ENCODE results near the gene FAM237B. TPM values are rescaled to one million over a fixed set of nuclear protein-coding genes. Genes with fewer than 3 reads are reported as not detected.

The FAM237B gene
- total and polyA plus RNA-seq, 2 of the 13 experiments (the other 11 are each of a cell fraction or from before 2014, with no cell fraction given), result not detected

GRCh38 chr7:90346336-90347125, 25.4 kb upstream of the FAM237B start, which contains the start of gene GTPBP10 (continued):
- TF ChIP-seq HNF4G (IDR thresholded peaks at IDR 0.05; ENCODE audit: borderline replicate concordance, low read depth, low read length) (no peak), HNF4G (CRISPR knock-in tag; IDR thresholded peaks at IDR 0.05; ENCODE audit: borderline replicate concordance, low read depth) (peak; percentile 76; the same call in 1 of the 2 replicates), RAD21 (CRISPR knock-in tag; IDR thresholded peaks at IDR 0.05) (peak; percentile 43), SIX4 (CRISPR knock-in tag; IDR thresholded peaks at IDR 0.05) (0 out of 2 replicates have a peak, but pooled peaks have one; percentile 15), ZFP90 (CRISPR knock-in tag; IDR thresholded peaks at IDR 0.05; ENCODE audit: borderline replicate concordance) (peak; percentile 62; the same call in 1 of the 2 replicates), UBTF (CRISPR knock-in tag; IDR thresholded peaks at IDR 0.05) (peak; percentile 46; the same call in 1 of the 2 replicates), ZFY (CRISPR knock-in tag; IDR thresholded peaks at IDR 0.05) (peak; percentile 96), ZNF10 (CRISPR knock-in tag; IDR thresholded peaks at IDR 0.05; ENCODE audit: borderline replicate concordance, low read depth) (no peak), ZNF142 (CRISPR knock-in tag; IDR thresholded peaks at IDR 0.05) (no peak), POLR2AphosphoS2 (IDR thresholded peaks at IDR 0.05; ENCODE audit: low read depth, low read length) (no peak), IKZF1 (IDR thresholded peaks at IDR 0.05) (no peak), ZNF572 (CRISPR knock-in tag; IDR thresholded peaks at IDR 0.05) (peak; percentile 91; the same call in 1 of the 2 replicates), ZNF605 (CRISPR knock-in tag; IDR thresholded peaks at IDR 0.05) (peak; percentile 99), MIXL1 (CRISPR knock-in tag; IDR thresholded peaks at IDR 0.05) (peak; percentile 25; the same call in 1 of the 2 replicates), ZNF766 (CRISPR knock-in tag; IDR thresholded peaks at IDR 0.05; ENCODE audit: borderline replicate concordance) (peak; percentile 80; the same call in 1 of the 2 replicates), REPIN1 (CRISPR knock-in tag; IDR thresholded peaks at IDR 0.05; ENCODE audit: borderline replicate concordance, low read depth) (peak; percentile 97), ADNP (CRISPR knock-in tag; IDR thresholded peaks at IDR 0.05) (no peak), EHMT2 (IDR thresholded peaks at IDR 0.05; ENCODE audit: borderline replicate concordance, low read depth, low read length) (peak; percentile 25; the same call in 1 of the 2 replicates), CBX5 (CRISPR knock-in tag; IDR thresholded peaks at IDR 0.05; ENCODE audit: borderline replicate concordance) (peak; percentile 45; the same call in 1 of the 2 replicates), XRCC5 (optimal IDR thresholded peaks at IDR 0.05; ENCODE audit: low read length) (peak; percentile 89)
- TF ChIP-seq, protein P1, sequence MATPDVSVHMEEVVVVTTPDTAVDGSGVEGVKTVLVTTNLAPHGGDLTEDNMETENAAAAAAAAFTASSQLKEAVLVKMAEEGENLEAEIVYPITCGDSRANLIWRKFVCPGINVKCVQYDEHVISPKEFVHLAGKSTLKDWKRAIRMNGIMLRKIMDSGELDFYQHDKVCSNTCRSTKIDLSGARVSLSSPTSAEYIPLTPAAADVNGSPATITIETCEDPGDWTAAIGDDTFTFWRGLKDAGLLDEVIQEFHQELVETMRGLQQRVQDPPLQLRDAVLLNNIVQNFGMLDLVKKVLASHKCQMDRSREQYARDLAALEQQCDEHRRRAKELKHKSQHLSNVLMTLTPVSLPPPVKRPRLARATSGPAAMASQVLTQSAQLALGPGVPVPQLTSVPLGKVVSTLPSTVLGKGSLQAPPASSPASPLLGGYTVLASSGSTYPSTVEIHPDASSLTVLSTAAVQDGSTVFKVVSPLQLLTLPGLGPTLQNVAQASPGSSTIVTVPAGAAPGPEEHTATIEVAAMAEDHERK (CRISPR knock-in tag; IDR thresholded peaks at IDR 0.05; ENCODE audit: low read depth), result peak; percentile 55; the same call in 1 of the 2 replicates
